Measurements from ENCODE around the gene SERPINB10.

GRCh38 chr18:63904694-63905093 is 3.1 kb upstream of the SERPINB10 start:
- TF ChIP-seq ZNF274 (IDR thresholded peaks at IDR 0.05; ENCODE audit: low read depth, low read length), result no peak
- no peak for TF ChIP-seq SUZ12 (IDR thresholded peaks at IDR 0.05; ENCODE audit: extremely low read depth, insufficient read depth, insufficient read length)
